ENCODE measurements around the gene WWP2.

WWP2 gene

GRCh38 chr16:69839798-69840409 is 77.8 kb downstream of the WWP2 start:
- no peak for DNase-seq (ENCODE audit: low read depth)
- no peak overlapping the region for H3K4me3 ChIP-seq (ENCODE audit: low read length)
- TF ChIP-seq CTCF (conservative IDR thresholded peaks at IDR 0.05; ENCODE audit: low read depth, low read length), result no peak

GRCh38 chr16:69840975-69841374 is 78.8 kb downstream of the WWP2 start:
- no peak overlapping the region for H3K4me3 ChIP-seq (ENCODE audit: low read length)
- DNase-seq (ENCODE audit: low read depth), result no peak
- TF ChIP-seq CTCF (conservative IDR thresholded peaks at IDR 0.05; ENCODE audit: low read depth, low read length), result no peak

GRCh38 chr16:69844441-69844840 is 82.3 kb downstream of the WWP2 start:
- no peak overlapping the region for H3K4me3 ChIP-seq (ENCODE audit: low read length)
- no peak for TF ChIP-seq CTCF (conservative IDR thresholded peaks at IDR 0.05; ENCODE audit: low read depth, low read length)
- DNase-seq (ENCODE audit: low read depth), result no peak

- no peak for DNase-seq (ENCODE audit: low read depth)
- TF ChIP-seq CTCF (conservative IDR thresholded peaks at IDR 0.05; ENCODE audit: low read depth, low read length), result no peak
- H3K4me3 ChIP-seq (ENCODE audit: low read length), result no peak overlapping the region
Observed at GRCh38 chr16:69845181-69845580, 83.0 kb downstream of the WWP2 start.

- no peak for DNase-seq (ENCODE audit: low read depth)
- H3K4me3 ChIP-seq (ENCODE audit: low read length), result no peak overlapping the region
- TF ChIP-seq CTCF (conservative IDR thresholded peaks at IDR 0.05; ENCODE audit: low read depth, low read length), result no peak
Observed at GRCh38 chr16:69847643-69848042, 85.5 kb downstream of the WWP2 start.

- DNase-seq (ENCODE audit: low read depth), result peak; percentile 34
- H3K4me3 ChIP-seq (ENCODE audit: low read length), result no peak overlapping the region
- TF ChIP-seq CTCF (conservative IDR thresholded peaks at IDR 0.05; ENCODE audit: low read depth, low read length), result no peak
Observed at GRCh38 chr16:69848637-69849545, 86.8 kb downstream of the WWP2 start.

All from retinal pigment epithelial cell (primary cell).